ENCODE measurements around the gene ACOT8. TPM values are rescaled to one million over a fixed set of nuclear protein-coding genes. Genes with fewer than 3 reads are reported as not detected.

ACOT8 gene
- total and polyA plus RNA-seq, 2 donors (not counting 1 experiment from before 2014, with no cell fraction given), result 32.4 to 64.7 TPM

DNA sequence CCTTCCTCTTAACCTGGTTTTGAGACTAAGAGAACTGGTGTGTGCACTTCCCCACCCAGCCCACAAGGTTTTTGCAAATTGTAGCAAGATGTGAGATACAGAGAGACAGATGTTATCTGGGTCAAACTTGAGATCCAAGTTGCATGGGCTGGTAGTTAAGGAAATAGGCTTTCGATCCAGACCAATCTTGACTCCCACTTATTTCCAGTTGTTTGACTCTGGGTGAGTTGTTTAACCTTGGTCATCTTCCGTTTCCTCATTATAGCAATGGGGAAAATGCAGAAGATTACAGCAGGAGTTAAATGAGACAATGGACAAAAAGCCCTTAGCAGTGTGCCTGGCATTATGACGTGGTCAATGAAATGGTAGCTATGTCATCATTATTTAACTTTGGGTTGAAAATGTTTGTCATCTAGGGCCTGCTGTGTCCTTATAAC is 21.8 kb downstream of the ACOT8 start:
- H3K9me3 Mint-ChIP-seq (ENCODE audit: insufficient read depth), result no peaks in the 10 kb centered on the region
- no peaks in the 10 kb centered on the region for H3K27me3 Mint-ChIP-seq
- TF ChIP-seq EZH2 (IDR thresholded peaks at IDR 0.05; ENCODE audit: borderline replicate concordance, insufficient read depth, low read depth, low read length, poor library complexity, severe bottlenecking), result no peak
- TF ChIP-seq, protein P1, sequence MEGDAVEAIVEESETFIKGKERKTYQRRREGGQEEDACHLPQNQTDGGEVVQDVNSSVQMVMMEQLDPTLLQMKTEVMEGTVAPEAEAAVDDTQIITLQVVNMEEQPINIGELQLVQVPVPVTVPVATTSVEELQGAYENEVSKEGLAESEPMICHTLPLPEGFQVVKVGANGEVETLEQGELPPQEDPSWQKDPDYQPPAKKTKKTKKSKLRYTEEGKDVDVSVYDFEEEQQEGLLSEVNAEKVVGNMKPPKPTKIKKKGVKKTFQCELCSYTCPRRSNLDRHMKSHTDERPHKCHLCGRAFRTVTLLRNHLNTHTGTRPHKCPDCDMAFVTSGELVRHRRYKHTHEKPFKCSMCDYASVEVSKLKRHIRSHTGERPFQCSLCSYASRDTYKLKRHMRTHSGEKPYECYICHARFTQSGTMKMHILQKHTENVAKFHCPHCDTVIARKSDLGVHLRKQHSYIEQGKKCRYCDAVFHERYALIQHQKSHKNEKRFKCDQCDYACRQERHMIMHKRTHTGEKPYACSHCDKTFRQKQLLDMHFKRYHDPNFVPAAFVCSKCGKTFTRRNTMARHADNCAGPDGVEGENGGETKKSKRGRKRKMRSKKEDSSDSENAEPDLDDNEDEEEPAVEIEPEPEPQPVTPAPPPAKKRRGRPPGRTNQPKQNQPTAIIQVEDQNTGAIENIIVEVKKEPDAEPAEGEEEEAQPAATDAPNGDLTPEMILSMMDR (IDR thresholded peaks at IDR 0.05), result no peak
- ATAC-seq (ENCODE audit: low read depth), result no peak
- Histone ChIP-seq H3K4me1 (ENCODE audit: control insufficient read depth in 2 of 2, insufficient read depth in 2 of 2, low read length in 2 of 2) (peaks cover 6 to 18% of the 10 kb centered on the region in 2 donors), H3K79me2 (ENCODE audit: control insufficient read depth, insufficient read depth, low read length) (no peaks in the 10 kb centered on the region), H3K9me3 (ENCODE audit: control extremely low read depth in 1 of 3, control insufficient read depth in 2 of 3, insufficient read depth in 1 of 3, low read length in 2 of 3) (no peaks in the 10 kb centered on the region), H3K36me3 (replicated peaks in 1 of 2; ENCODE audit: control extremely low read depth in 1 of 2, control insufficient read depth in 1 of 2, extremely low read depth in 1 of 2, insufficient read depth in 2 of 2, low read length in 1 of 2) (no peaks in the 10 kb centered on the region), H4K20me1 (ENCODE audit: control insufficient read depth, insufficient read depth, low read length, poor library complexity, severe bottlenecking) (no peaks in the 10 kb centered on the region), H3K27ac (ENCODE audit: low read length in 2 of 2) (no peak overlapping the region), H3K4me3 (ENCODE audit: control extremely low read depth in 1 of 5, extremely low read depth in 1 of 5, insufficient read depth in 1 of 5, low read depth in 2 of 5, low read length in 4 of 5) (no peak overlapping the region), H3K27me3 (replicated peaks in 1 of 4; ENCODE audit: control extremely low read depth in 1 of 4, control insufficient read depth in 3 of 4, insufficient read depth in 4 of 4, low read length in 3 of 4) (no peaks in the 10 kb centered on the region), H2AFZ (ENCODE audit: insufficient read depth, low read depth, low read length, poor library complexity, severe bottlenecking) (no peak overlapping the region), H3K4me2 (replicated peaks; ENCODE audit: low read depth, low read length, poor library complexity, severe bottlenecking) (no peak overlapping the region), H3K9ac (ENCODE audit: low read length) (no peak overlapping the region)
- 92% methylated on average over 1 of the region's 3 CpGs for WGBS (ENCODE audit: insufficient coverage)
- peak overlapping the region; percentile 83 for H3K4me3 Mint-ChIP-seq
- no peak for DNase-seq
- no peak overlapping the region for H3K27ac Mint-ChIP-seq
- POLR2A ChIA-PET, result no interaction called here
- intact Hi-C loops (cut with micrococcal nuclease), result no loop called here
- peaks cover 12% of the 10 kb centered on the region for H3K4me1 Mint-ChIP-seq
- CTCF ChIA-PET, result no interaction called here

DNA sequence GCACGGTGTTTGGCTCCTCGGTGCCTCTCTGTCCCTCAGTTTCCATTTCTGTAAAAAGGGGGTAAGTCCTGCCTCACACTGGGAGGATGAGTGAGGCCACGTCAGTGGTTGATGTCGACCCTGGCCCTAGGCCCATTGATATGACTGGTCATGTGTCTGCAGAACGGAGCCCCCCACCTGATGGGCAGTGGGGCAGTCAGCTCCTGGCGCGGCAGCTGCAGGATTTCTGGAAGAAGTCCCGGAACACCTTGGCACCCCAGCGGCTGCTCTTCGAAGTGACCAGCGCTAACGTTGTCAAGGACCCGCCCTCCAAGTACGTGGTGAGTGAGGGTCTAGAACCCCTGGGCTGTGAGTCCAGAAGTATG is 22.4 kb downstream of the ACOT8 start:
- H3K79me2 ChIP-seq (ENCODE audit: control insufficient read depth, insufficient read depth, low read length), result no peaks in the 10 kb centered on the region

More for the DNA sequence above, 22.4 kb downstream of the ACOT8 start:
- ChIA-PET POLR2A (interaction anchor here (2.1 kb wide), 1 partner anchor 8 kb away, joined by 5 read pairs; no protein-coding TSS in a partner anchor), CTCF (interaction anchor here (1.0 to 1.2 kb wide), 2 partner anchors 47 to 126 kb away, joined by 3 to 4 read pairs; no protein-coding TSS in a partner anchor)
- Histone ChIP-seq H4K20me1 (ENCODE audit: control insufficient read depth, insufficient read depth, low read length, poor library complexity, severe bottlenecking) (no peaks in the 10 kb centered on the region), H2AFZ (ENCODE audit: insufficient read depth, low read depth, low read length, poor library complexity, severe bottlenecking) (no peak overlapping the region), H3K4me1 (ENCODE audit: control insufficient read depth in 2 of 2, insufficient read depth in 2 of 2, low read length in 2 of 2) (peaks cover 6 to 18% of the 10 kb centered on the region in 2 donors), H3K27me3 (replicated peaks in 1 of 4; ENCODE audit: control extremely low read depth in 1 of 4, control insufficient read depth in 3 of 4, insufficient read depth in 4 of 4, low read length in 3 of 4) (no peaks in the 10 kb centered on the region), H3K4me3 (ENCODE audit: control extremely low read depth in 1 of 5, extremely low read depth in 1 of 5, insufficient read depth in 1 of 5, low read depth in 2 of 5, low read length in 4 of 5) (no peak overlapping the region), H3K36me3 (replicated peaks in 1 of 2; ENCODE audit: control extremely low read depth in 1 of 2, control insufficient read depth in 1 of 2, extremely low read depth in 1 of 2, insufficient read depth in 2 of 2, low read length in 1 of 2) (no peaks in the 10 kb centered on the region), H3K9me3 (ENCODE audit: control extremely low read depth in 1 of 3, control insufficient read depth in 2 of 3, insufficient read depth in 1 of 3, low read length in 2 of 3) (no peaks in the 10 kb centered on the region), H3K27ac (ENCODE audit: low read length in 2 of 2) (no peak overlapping the region), H3K4me2 (replicated peaks; ENCODE audit: low read depth, low read length, poor library complexity, severe bottlenecking) (peak overlapping the region; percentile 98), H3K9ac (ENCODE audit: low read length) (no peak overlapping the region)
- no peaks in the 10 kb centered on the region for H3K27me3 Mint-ChIP-seq
- H3K4me1 Mint-ChIP-seq, result peaks cover 12% of the 10 kb centered on the region
- H3K4me3 Mint-ChIP-seq, result peak overlapping the region; percentile 83
- WGBS (ENCODE audit: insufficient coverage), result 97% methylated on average over 14 of the region's 14 CpGs
- H3K27ac Mint-ChIP-seq, result peak overlapping the region; percentile 53
- H3K9me3 Mint-ChIP-seq (ENCODE audit: insufficient read depth), result no peaks in the 10 kb centered on the region
- ATAC-seq (ENCODE audit: low read depth), result no peak
- TF ChIP-seq, protein P1 (IDR thresholded peaks at IDR 0.05), result no peak
- no peak for TF ChIP-seq EZH2 (IDR thresholded peaks at IDR 0.05; ENCODE audit: borderline replicate concordance, insufficient read depth, low read depth, low read length, poor library complexity, severe bottlenecking)
- no peak for DNase-seq
- intact Hi-C loops (cut with micrococcal nuclease), result no loop called here

Measured in B cell (primary cell).